Astrocyte (in vitro differentiated cells and primary cell): ENCODE measurements around the gene EIF4G3. TPM values are rescaled to one million over a fixed set of nuclear protein-coding genes. Genes with fewer than 3 reads are reported as not detected.

Experiments
- DNase-seq: peaks from one replicate; pipeline ENCODE4 v3.0.0-alpha.2; 2010; ENCODE audit warnings: low read depth
- FAIRE-seq: peaks from 2 replicates; lab custom pipeline; 2011; peaks lifted over from hg19 to GRCh38; lab: Jason Lieb, UNC
- H2AFZ ChIP-seq: 2 replicates; pipeline ENCODE4 v1.6.0; 2012; ENCODE audit warnings: low read depth, low read length, inconsistent platforms
- H3K27ac ChIP-seq: 2 replicates; pipeline ENCODE4 v1.5.1; 2011; ENCODE audit warnings: low read depth, low read length, inconsistent platforms
- H3K27me3 ChIP-seq: 2 replicates; pipeline ENCODE4 v1.6.0; 2011; ENCODE audit warnings: low read length, inconsistent platforms; ENCODE audit not compliant: insufficient read depth
- H3K36me3 ChIP-seq: 2 replicates; pipeline ENCODE4 v1.5.1; 2011; ENCODE audit warnings: low read length, inconsistent platforms; ENCODE audit not compliant: insufficient read depth
- H3K4me1 ChIP-seq: 2 replicates; pipeline ENCODE4 v1.5.1; 2011; ENCODE audit warnings: low read length, inconsistent platforms; ENCODE audit not compliant: insufficient read depth
- H3K4me2 ChIP-seq: 2 replicates; pipeline ENCODE4 v1.6.0; 2012; ENCODE audit warnings: low read length, inconsistent platforms
- H3K4me3 ChIP-seq: 2 replicates; pipeline ENCODE4 v1.5.1; 2011; ENCODE audit warnings: low read depth, mild to moderate bottlenecking, low read length, inconsistent platforms; ENCODE audit not compliant: insufficient read depth
- H3K79me2 ChIP-seq: 2 replicates; pipeline ENCODE4 v1.6.0; 2012; ENCODE audit warnings: mild to moderate bottlenecking, low read length, inconsistent platforms; ENCODE audit not compliant: insufficient read depth
- H3K9ac ChIP-seq: 2 replicates; pipeline ENCODE4 v1.6.0; 2012; ENCODE audit warnings: mild to moderate bottlenecking, low read length, inconsistent platforms
- H3K9me3 ChIP-seq: 2 replicates; pipeline ENCODE4 v1.5.1; 2012; ENCODE audit warnings: low read depth, mild to moderate bottlenecking, low read length, inconsistent platforms; ENCODE audit not compliant: insufficient read depth
- H4K20me1 ChIP-seq: 2 replicates; pipeline ENCODE4 v1.6.0; 2012; ENCODE audit warnings: low read length, inconsistent platforms; ENCODE audit not compliant: insufficient read depth
- H3K27ac Mint-ChIP-seq: one replicate; pipeline ENCODE4 v1.8.0; 2021; ENCODE audit warnings: mild to moderate bottlenecking, mixed read lengths; ENCODE audit not compliant: unreplicated experiment
- H3K27me3 Mint-ChIP-seq: one replicate; pipeline ENCODE4 v1.8.0; 2021; ENCODE audit warnings: low read depth, mixed read lengths; ENCODE audit not compliant: unreplicated experiment
- H3K36me3 Mint-ChIP-seq: one replicate; pipeline ENCODE4 v1.8.0; 2021; ENCODE audit warnings: low read depth, mixed read lengths; ENCODE audit not compliant: unreplicated experiment
- H3K4me1 Mint-ChIP-seq: one replicate; pipeline ENCODE4 v1.8.0; 2021; ENCODE audit warnings: low read depth, mixed read lengths; ENCODE audit not compliant: unreplicated experiment
- H3K4me3 Mint-ChIP-seq: one replicate; pipeline ENCODE4 v1.8.0; 2021; ENCODE audit warnings: mild to moderate bottlenecking, moderate library complexity, mixed read lengths; ENCODE audit not compliant: unreplicated experiment
- H3K9me3 Mint-ChIP-seq: one replicate; pipeline ENCODE4 v1.8.0; 2021; ENCODE audit warnings: mild to moderate bottlenecking, mixed read lengths; ENCODE audit not compliant: unreplicated experiment
- EZH2 ChIP-seq: IDR thresholded peaks from 2 replicates; pipeline ENCODE4 v1.6.1; 2012; ENCODE audit warnings: mild to moderate bottlenecking, low read length, inconsistent platforms; ENCODE audit not compliant: insufficient read depth
- total RNA-seq: library from RNA; stranded (reverse); gene quantifications from 2 replicates; pipeline ENCODE4 v1.2.1, GENCODE V29; 2021
- TF ChIP-seq, protein P1 (sequence below): IDR thresholded peaks from 2 replicates; pipeline ENCODE4 v1.5.1; 2011; ENCODE audit warnings: low read depth, mild to moderate bottlenecking, inconsistent platforms, low read length, moderate library complexity; ENCODE audit not compliant: insufficient read depth

The EIF4G3 gene
- total RNA-seq, 1 donor from 2014 or later: 76.1 TPM

DNA sequence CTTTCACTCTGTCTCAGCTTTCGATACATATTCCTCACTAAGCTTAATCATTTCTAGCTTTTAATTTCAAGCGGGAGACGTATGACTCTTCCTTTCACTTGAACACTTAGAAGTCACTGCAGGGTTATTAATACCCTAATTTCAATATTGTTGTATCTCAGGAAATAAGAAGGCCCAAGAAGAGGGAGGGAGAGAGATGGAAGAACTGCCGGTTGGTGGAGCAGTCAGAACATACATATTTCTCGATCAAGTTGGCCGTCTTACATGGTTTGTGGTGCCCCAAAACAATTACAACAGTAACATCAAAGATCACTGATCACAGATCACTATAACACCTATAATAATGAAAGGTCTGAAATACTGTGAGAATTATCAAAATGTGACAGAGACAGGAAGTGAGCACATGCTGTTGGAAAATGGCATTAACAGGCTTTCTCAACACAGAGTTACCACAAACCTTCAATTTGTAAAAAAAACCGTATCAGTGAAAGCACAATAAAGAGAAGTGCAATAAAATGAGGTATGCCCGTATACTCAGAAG is 244.2 kb downstream of the EIF4G3 start:
- H4K20me1 ChIP-seq: peaks cover 17% of the 10 kb centered on the region
- Mint-ChIP-seq H3K36me3 (peaks cover 34% of the 10 kb centered on the region), H3K27me3 (no peaks in the 10 kb centered on the region), H3K4me3 (no peak overlapping the region), H3K4me1 (peaks cover 10% of the 10 kb centered on the region), H3K9me3 (no peaks in the 10 kb centered on the region), H3K27ac (no peak overlapping the region)
- TF ChIP-seq, protein P1, sequence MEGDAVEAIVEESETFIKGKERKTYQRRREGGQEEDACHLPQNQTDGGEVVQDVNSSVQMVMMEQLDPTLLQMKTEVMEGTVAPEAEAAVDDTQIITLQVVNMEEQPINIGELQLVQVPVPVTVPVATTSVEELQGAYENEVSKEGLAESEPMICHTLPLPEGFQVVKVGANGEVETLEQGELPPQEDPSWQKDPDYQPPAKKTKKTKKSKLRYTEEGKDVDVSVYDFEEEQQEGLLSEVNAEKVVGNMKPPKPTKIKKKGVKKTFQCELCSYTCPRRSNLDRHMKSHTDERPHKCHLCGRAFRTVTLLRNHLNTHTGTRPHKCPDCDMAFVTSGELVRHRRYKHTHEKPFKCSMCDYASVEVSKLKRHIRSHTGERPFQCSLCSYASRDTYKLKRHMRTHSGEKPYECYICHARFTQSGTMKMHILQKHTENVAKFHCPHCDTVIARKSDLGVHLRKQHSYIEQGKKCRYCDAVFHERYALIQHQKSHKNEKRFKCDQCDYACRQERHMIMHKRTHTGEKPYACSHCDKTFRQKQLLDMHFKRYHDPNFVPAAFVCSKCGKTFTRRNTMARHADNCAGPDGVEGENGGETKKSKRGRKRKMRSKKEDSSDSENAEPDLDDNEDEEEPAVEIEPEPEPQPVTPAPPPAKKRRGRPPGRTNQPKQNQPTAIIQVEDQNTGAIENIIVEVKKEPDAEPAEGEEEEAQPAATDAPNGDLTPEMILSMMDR: no peak
- no peak for TF ChIP-seq EZH2
- no peaks in the 10 kb centered on the region for H3K79me2 ChIP-seq
- DNase-seq (no peak), FAIRE-seq (no peak)
- no peak overlapping the region for H3K4me3 ChIP-seq
- H3K36me3 ChIP-seq: peaks cover 7% of the 10 kb centered on the region
- no peak overlapping the region for H3K9ac ChIP-seq
- no peaks in the 10 kb centered on the region for H3K4me1 ChIP-seq
- H3K27me3 ChIP-seq: no peaks in the 10 kb centered on the region
- no peak overlapping the region for H3K27ac ChIP-seq
- H3K9me3 ChIP-seq: no peaks in the 10 kb centered on the region
- no peak overlapping the region for H2AFZ ChIP-seq
- no peak overlapping the region for H3K4me2 ChIP-seq

DNA sequence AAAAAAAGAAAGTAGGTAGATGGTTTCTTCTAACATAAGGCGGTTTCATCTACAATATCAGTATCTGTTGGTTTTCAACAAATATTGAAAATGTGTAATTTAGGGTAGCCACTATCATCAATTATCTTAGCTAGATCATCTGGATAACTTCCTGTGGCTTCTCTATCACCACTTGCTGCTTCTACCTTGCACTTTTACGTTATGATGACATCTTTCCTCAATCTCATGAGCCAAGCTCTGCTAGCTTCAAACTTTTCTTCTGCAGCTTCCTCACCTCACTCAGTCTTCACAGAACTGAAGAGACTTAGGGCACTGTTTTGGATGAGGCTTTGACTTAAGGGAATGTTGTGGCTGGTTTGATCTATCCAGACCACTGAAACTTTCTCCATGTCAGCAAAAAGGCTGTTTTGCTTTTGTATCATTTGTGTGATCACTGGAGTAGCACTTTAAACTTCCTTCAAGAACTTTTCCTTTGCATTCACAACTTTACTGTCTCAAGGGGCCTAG is 244.7 kb downstream of the EIF4G3 start:
- no peak overlapping the region for H3K27ac Mint-ChIP-seq
- Histone ChIP-seq H3K4me3 (no peak overlapping the region), H2AFZ (no peak overlapping the region), H3K27me3 (no peaks in the 10 kb centered on the region), H3K4me2 (no peak overlapping the region), H4K20me1 (peaks cover 17% of the 10 kb centered on the region), H3K27ac (no peak overlapping the region), H3K9ac (no peak overlapping the region), H3K79me2 (no peaks in the 10 kb centered on the region), H3K36me3 (peaks cover 7% of the 10 kb centered on the region), H3K9me3 (no peaks in the 10 kb centered on the region), H3K4me1 (no peaks in the 10 kb centered on the region)
- FAIRE-seq (no peak), DNase-seq (no peak)
- H3K36me3 Mint-ChIP-seq: peaks cover 34% of the 10 kb centered on the region
- peaks cover 10% of the 10 kb centered on the region for H3K4me1 Mint-ChIP-seq
- H3K27me3 Mint-ChIP-seq: no peaks in the 10 kb centered on the region
- no peaks in the 10 kb centered on the region for H3K9me3 Mint-ChIP-seq
- H3K4me3 Mint-ChIP-seq: no peak overlapping the region
- TF ChIP-seq, protein P1: no peak
- no peak for TF ChIP-seq EZH2

DNA sequence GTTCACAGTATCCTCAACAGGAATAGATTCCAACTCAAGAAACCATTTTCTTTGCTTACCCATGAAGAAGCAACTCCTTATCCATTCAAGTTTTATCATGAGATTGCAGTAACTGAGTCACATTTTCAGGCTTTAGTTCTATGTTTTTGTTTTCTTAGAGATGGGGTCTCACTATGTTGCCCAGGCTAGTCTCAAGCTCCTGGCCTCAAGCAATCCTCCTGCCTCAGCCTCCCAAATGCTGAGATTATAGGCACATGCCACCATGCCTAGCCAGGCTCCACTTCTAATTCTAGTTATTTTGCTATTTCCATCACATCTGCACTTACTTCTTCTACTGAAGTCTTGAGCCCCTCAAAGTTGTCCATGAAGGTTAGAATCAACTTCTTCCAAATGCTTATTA is 246.3 kb downstream of the EIF4G3 start:
- H3K4me2 ChIP-seq: no peak overlapping the region
- H3K36me3 ChIP-seq: peaks cover 7% of the 10 kb centered on the region
- FAIRE-seq (no peak), DNase-seq (no peak)
- no peak overlapping the region for H2AFZ ChIP-seq
- Mint-ChIP-seq H3K9me3 (no peaks in the 10 kb centered on the region), H3K27me3 (no peaks in the 10 kb centered on the region), H3K4me3 (no peak overlapping the region), H3K4me1 (peaks cover 6% of the 10 kb centered on the region), H3K36me3 (peaks cover 32% of the 10 kb centered on the region), H3K27ac (no peak overlapping the region)
- no peaks in the 10 kb centered on the region for H3K9me3 ChIP-seq
- peaks cover 12% of the 10 kb centered on the region for H4K20me1 ChIP-seq
- H3K79me2 ChIP-seq: no peaks in the 10 kb centered on the region
- H3K9ac ChIP-seq: no peak overlapping the region
- H3K27ac ChIP-seq: no peak overlapping the region
- no peaks in the 10 kb centered on the region for H3K27me3 ChIP-seq
- no peak for TF ChIP-seq EZH2
- TF ChIP-seq, protein P1: no peak
- no peak overlapping the region for H3K4me3 ChIP-seq
- no peaks in the 10 kb centered on the region for H3K4me1 ChIP-seq
